GM18526 (cell line): ENCODE results near the gene LDHA.

Experiments used
- POLR2A ChIP-seq: IDR thresholded peaks from 3 replicates; pipeline ENCODE4 v1.6.1; 2011; ENCODE audit not compliant: insufficient read length; ENCODE audit errors: extremely low read depth

Gene LDHA

DNA sequence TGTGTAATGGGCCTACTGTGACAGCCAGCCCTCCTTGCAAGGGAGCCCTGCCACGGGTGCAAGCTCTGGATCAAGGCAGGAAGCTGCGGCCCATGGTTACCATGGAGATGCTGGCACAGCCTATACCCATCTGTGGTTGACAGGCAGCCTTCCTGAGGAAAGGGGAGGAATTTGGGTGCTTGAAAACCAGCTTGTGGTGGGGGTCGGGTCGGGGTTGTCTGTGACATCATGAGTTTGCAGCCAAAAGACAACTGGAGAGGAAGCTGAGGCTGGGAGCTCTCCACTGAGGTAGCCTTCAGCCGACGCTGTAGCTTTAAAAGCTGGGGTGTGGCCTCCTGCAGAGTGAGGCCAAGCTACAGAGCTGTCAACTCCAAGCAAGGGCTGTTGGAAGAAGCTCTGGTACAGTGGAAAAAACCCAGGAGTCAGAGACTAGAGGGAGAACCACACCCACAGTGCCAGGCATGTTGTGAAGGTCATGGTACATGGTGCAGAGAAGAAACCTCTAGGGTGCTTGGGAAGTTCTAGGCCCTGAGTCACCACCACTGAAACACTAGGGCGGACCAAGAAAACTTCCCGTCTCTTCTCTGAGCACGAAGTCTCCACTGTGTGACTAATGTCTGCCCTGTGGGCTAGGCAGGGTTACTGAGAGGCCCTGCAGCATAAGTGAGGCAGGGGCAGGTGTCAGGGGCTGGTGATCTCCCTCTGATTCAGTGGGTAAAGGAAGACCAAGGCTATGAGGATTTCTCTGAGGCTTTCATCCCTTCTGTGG is 10.8 kb upstream of the LDHA start:
- TF ChIP-seq POLR2A: peak; percentile 15

DNA sequence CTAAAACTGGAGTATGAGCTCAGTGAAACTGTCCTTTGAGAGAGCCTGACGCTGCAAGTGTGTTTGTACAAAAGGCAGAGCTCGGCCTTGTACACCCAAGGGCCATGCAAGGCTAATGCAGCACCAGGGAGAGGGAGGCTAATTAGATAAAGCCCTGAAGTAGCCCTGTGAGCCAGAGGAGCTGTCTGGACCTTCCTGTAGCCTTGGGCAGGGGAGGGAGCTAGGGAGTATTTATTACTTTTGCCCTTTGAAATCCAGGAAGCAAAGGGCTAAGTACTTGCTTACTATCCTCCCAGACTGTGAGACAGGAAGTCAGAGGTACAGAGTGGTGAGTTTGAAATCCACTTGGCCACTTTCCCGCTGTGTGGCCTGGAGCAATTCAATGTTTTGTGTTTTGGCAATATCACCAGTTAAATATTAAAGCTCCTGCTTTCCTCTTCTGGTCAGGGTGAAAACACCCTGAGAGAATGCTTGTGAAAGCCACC is 10.2 kb upstream of the LDHA start:
- TF ChIP-seq POLR2A: no peak

- TF ChIP-seq POLR2A: no peak
Measured at GRCh38 chr11:18390088-18390487, 4.3 kb upstream of the LDHA start.

- no peak for TF ChIP-seq POLR2A
Measured at GRCh38 chr11:18392434-18393321, 1.7 kb upstream of the LDHA start.

DNA sequence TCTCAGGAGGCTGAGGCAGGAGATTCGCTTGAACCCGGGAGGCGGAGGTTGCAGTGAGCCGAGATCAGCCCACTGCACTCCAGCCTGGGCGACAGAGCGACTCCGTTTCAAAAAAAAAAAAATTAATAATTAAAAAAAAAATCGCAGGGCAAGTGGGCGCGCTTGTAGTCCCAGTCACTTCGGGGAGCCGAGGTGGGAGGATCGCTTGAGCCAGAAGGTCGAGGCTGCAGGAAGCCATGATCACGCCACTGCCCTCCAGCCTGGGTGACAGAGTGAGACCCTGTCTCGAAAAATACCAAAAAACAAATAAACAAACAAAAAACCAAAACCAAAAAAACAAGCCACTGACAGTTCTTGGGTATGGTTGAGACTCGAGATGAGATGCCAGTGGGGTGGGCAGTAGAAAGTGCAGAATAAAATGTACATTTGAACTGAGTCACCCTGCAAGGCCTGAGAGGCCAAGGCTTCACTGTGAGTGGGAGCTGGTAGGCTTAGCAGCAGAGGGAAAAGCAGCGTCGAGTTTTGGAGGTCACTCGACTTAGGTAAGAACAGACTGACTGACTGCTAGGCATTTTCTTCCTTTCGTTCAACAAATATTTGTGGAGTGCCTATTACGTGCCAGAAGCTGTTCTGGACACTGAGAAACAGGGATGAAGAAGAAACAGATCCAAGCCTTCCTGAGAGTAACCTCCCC is 635 bp upstream of the LDHA start:
- no peak for TF ChIP-seq POLR2A

- no peak for TF ChIP-seq POLR2A
Measured at GRCh38 chr11:18394928-18395734, 768 bp downstream of the LDHA start.

- no peak for TF ChIP-seq POLR2A
Measured at GRCh38 chr11:18395735-18396504, 1.6 kb downstream of the LDHA start.

- no peak for TF ChIP-seq POLR2A
Measured at GRCh38 chr11:18397921-18398320, 3.6 kb downstream of the LDHA start.

- no peak for TF ChIP-seq POLR2A
Measured at GRCh38 chr11:18404062-18404461, 9.7 kb downstream of the LDHA start.

DNA sequence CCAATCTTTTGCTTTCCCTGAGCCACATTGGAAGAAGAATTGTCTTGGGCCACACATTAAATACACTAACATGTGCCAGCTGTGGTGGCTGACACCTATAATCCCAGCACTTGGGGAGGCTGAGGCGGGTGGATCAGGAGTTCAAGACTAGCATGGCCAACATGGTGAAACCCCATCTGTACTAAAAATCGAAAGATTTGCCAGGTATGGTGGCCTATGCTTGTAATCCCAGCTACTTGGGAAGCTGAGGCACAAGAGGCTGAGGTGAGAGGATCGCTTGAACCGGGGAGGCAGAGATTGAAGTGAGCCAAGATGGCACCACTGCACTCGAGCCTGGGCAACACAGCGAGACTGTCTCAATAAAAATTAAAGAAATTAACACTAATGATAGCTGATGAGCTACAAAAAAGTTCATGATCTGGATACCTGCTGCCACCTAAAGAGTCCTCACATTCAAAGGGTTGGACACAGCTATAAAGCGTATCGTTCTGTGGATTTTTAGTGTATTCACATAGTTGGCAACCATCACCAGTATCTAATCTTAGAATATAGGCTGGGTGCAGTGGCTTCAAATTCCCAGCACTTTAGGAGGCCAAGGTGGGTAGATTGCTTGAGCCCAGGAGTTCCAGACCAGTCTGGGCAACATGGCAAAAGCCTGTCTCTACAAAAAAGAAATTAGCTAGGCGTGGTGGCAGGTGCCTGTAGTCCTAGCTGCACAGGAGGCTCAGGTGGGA is 14.4 kb downstream of the LDHA start:
- no peak for TF ChIP-seq POLR2A

DNA sequence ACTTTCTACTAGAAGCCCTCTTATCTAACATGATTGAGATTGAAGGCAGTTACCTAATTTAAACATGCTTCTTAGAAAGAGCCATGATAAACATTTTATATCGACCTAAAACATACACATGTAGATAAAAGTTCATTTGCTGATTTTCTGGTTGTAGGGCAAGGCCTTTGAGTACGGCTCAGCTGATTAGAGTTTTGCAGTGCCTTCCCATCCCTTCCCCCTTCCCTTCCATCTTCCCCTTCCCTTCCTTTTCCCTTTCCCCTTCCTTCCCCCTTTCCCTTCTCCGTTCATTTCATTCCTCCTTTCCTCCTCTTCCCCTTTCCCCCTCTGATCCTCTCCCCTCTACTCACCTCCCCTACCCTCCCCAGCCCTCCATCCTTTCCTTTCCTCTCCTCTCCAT is 22.1 kb downstream of the LDHA start:
- no peak for TF ChIP-seq POLR2A

DNA sequence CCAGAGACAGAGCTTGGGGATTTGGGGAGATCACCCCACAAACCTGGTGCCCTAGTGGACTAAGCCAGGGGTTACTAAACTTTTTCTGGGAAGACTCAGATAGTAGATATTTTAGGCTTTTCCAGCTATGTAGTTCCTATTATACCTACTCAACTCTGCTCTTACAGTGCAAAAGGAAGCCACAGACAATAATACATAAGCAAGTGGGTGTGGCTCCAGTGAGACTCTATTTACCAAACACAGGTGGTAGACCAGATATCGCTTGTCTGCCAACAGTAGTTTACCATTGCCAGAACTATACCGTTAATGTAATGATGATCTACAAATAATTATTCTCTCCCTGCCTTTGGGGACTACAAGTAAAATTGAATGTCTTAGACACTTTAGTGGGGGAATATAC is 24.7 kb downstream of the LDHA start:
- TF ChIP-seq POLR2A: no peak

- no peak for TF ChIP-seq POLR2A
Measured at GRCh38 chr11:18420067-18420466, 25.7 kb downstream of the LDHA start.
